ENCODE results near the gene GPR84.

GRCh38 chr12:54357506-54358190 lies 6.6 kb downstream of the GPR84 start:
- TF ChIP-seq CTCF (IDR thresholded peaks at IDR 0.05), result no peak
- TF ChIP-seq POLR2A (IDR thresholded peaks at IDR 0.05), result no peak
- no peak for TF ChIP-seq POLR2AphosphoS5 (IDR thresholded peaks at IDR 0.05)
